Aorta (tissue), 5 donors: ENCODE results near the gene TMEM38B. TPM values are rescaled to one million over a fixed set of nuclear protein-coding genes. Genes with fewer than 3 reads are reported as not detected.
A peak's percentile ranks its signal among the peaks of the same experiment; 100 is the strongest.

ENCODE experiments used
- ATAC-seq: fragments of 200-7000 bp; cut with Tn5 transposase; one replicate; pipeline ENCODE4 v1.9.1; 2022; ENCODE audit warnings: moderate library complexity; ENCODE audit not compliant: low FRiP score
- DNase-seq, 2 donors: peaks; one replicate each; pipeline ENCODE4 v3.0.0-alpha.2; 2020
- H3K27ac ChIP-seq, 2 donors: one replicate each; pipeline ENCODE4 v1.5.1; 2013; ENCODE audit warnings: low read length in 2 of 2, mild to moderate bottlenecking in 2 of 2, moderate library complexity in 2 of 2, control low read depth in 1 of 2, inconsistent platforms in 1 of 2, low read depth in 1 of 2
- H3K27me3 ChIP-seq, 2 donors: one replicate each; pipeline ENCODE4 v1.6.1; 2013; ENCODE audit warnings: control low read depth in 1 of 2, low read length in 1 of 2, mild to moderate bottlenecking in 1 of 2, moderate library complexity in 1 of 2; ENCODE audit not compliant: insufficient read depth in 2 of 2, control insufficient read depth in 1 of 2
- H3K36me3 ChIP-seq, 2 donors: one replicate each; pipeline ENCODE4 v1.6.1; 2013; ENCODE audit warnings: control low read depth in 1 of 2, low read length in 1 of 2, mild to moderate bottlenecking in 1 of 2; ENCODE audit not compliant: insufficient read depth in 2 of 2, control insufficient read depth in 1 of 2
- H3K4me1 ChIP-seq, 2 donors: one replicate each; pipeline ENCODE4 v1.6.1; 2013; ENCODE audit warnings: low read length in 2 of 2, control low read depth in 1 of 2, mild to moderate bottlenecking in 1 of 2, moderate library complexity in 1 of 2; ENCODE audit not compliant: insufficient read depth in 2 of 2, control insufficient read depth in 1 of 2
- H3K4me3 ChIP-seq, 2 donors: one replicate each; pipeline ENCODE4 v1.5.1; 2013; ENCODE audit warnings: low read length in 2 of 2, control low read depth in 1 of 2, mild to moderate bottlenecking in 1 of 2
- H3K9me3 ChIP-seq: one replicate; pipeline ENCODE4 v1.6.1; 2013; ENCODE audit warnings: mild to moderate bottlenecking, low read length; ENCODE audit not compliant: control insufficient read depth
- WGBS, 2 donors: extraction: QIAGEN DNeasy Blood & Tissue Kit; methylation state at CpG; one replicate each; pipeline ENCODE4 v1.1.7; 2013; 5-methylcytosine and 5-hydroxymethylcytosine counted together
- intact Hi-C, 2 donors: fragments of 100-400 bp; cut with DNase I; formaldehyde crosslinking; loops; one replicate each; pipeline versions ENCODE4 v1.14.2 to v1.15.0; 2022
- long read RNA-seq, 2 donors: library from polyadenylated mRNA; unstranded; transcript quantifications; one replicate each; pipeline ENCODE4 v2.0.0, GENCODE V29; 2020 to 2021
- polyA plus RNA-seq, 2 donors: library from polyadenylated mRNA; stranded (reverse); fragments of 200-250 nt; gene quantifications; one replicate each; pipeline ENCODE4 v1.2.3, GENCODE V29; 2013
- total RNA-seq, 2 donors: library from RNA; stranded (reverse); fragmentation: NEBNext Ultra II Directional; extraction: Animal tissue kit (Norgen Biotek cat#: 25700); gene quantifications; one replicate each; pipeline ENCODE4 v1.2.1, GENCODE V29; 2021
- donor health status: healthy with polysubstance abuse.
- donor health status: Bipolar disorder and iron deficiency.
- donor health status: DM: no; HTN: no; CAD: no.
- donor health status: DM: no; HTN: no; CAD: no.
- donor health status: DM: yes; HTN: yes; CAD: no.

TMEM38B gene
- total RNA-seq (10 to 100 TPM in 1 of 2 donors, 1 to 10 TPM in 1; 9.8 to 10.5 TPM), polyA plus RNA-seq (1 to 10 TPM; 3.9 to 4.2 TPM)
- long read RNA-seq, donor 1, transcript TMEM38B-202 (6 exons, 3,525 nt), result major isoform, 20 of 36 reads
- long read RNA-seq, donor 1, partial matches to known transcripts, result 3 of 36 reads
- long read RNA-seq, donor 1, other reads (novel, unspliced or antisense), result 13 of 36 reads
- long read RNA-seq, donor 2, transcript TMEM38B-202 (6 exons, 3,525 nt), result major isoform, 5 of 7 reads
- long read RNA-seq, donor 2, partial matches to known transcripts, result 0 of 7 reads
- long read RNA-seq, donor 2, other reads (novel, unspliced or antisense), result 2 of 7 reads

- peak; percentile 96 for ATAC-seq
Measured at GRCh38 chr9:105694190-105694847, at the start of gene TMEM38B. Gene TMEM38B (plus strand): TSS chr9:105694541. CDS start chr9:105694661, 120 bp downstream.

GRCh38 chr9:105646879-105647594 lies 47.3 kb upstream of the TMEM38B start:
- Histone ChIP-seq H3K4me3 (no peak overlapping the region), H3K36me3 (peaks cover 0 to 2% of the 10 kb centered on the region in 2 donors), H3K4me1 (no peaks in the 10 kb centered on the region), H3K27ac (no peak overlapping the region), H3K27me3 (no peaks in the 10 kb centered on the region), H3K9me3 (peaks cover 3% of the 10 kb centered on the region)
- ATAC-seq (no peak), DNase-seq (no peak)
- WGBS, 2 donors, result 95 to 96% methylated on average over 7 of the region's 7 CpGs
- intact Hi-C loops, result no loop called here

More at GRCh38 chr9:105694190-105694847, at the start of gene TMEM38B:
- 0 to 1% methylated on average over 59 to 65 of the region's 65 CpGs for WGBS, 2 donors
- intact Hi-C loops, result loop anchor here in 1 of 2 donors (5.0 to 10.0 kb wide), 2 partner anchors 137 to 250 kb away; partner anchors contain the start of genes FKTN and FSD1L
- H3K4me3 ChIP-seq, result peak within 1 kb of the TSS; percentile 61 to 74
- no peaks in the 10 kb centered on the region for H3K4me1 ChIP-seq
- no peaks in the 10 kb centered on the region for H3K36me3 ChIP-seq
- H3K27me3 ChIP-seq, result no peaks in the 10 kb centered on the region
- peaks cover 1% of the 10 kb centered on the region for H3K9me3 ChIP-seq
- DNase-seq, result peak; percentile 85 to 93
- peak within 1 kb of the TSS in 1 of 2 donors; percentile 52 for H3K27ac ChIP-seq

GRCh38 chr9:105647595-105648349 lies 46.6 kb upstream of the TMEM38B start:
- peaks cover 3% of the 10 kb centered on the region for H3K9me3 ChIP-seq
- H3K36me3 ChIP-seq, result peaks cover 0 to 1% of the 10 kb centered on the region in 2 donors
- intact Hi-C loops, result no loop called here
- H3K27me3 ChIP-seq, result no peaks in the 10 kb centered on the region
- no peak overlapping the region for H3K27ac ChIP-seq
- H3K4me1 ChIP-seq, result no peaks in the 10 kb centered on the region
- DNase-seq (no peak), ATAC-seq (no peak)
- 80 to 82% methylated on average over 12 of the region's 12 CpGs for WGBS, 2 donors
- no peak overlapping the region for H3K4me3 ChIP-seq

- intact Hi-C loops, result no loop called here
- Histone ChIP-seq H3K27me3 (no peaks in the 10 kb centered on the region), H3K27ac (no peak overlapping the region), H3K4me3 (no peak overlapping the region), H3K4me1 (no peaks in the 10 kb centered on the region), H3K36me3 (no peaks in the 10 kb centered on the region), H3K9me3 (no peaks in the 10 kb centered on the region)
- ATAC-seq (no peak), DNase-seq (no peak)
- 86 to 91% methylated on average over 4 of the region's 4 CpGs for WGBS, 2 donors
Measured at GRCh38 chr9:105651806-105652205, 42.5 kb upstream of the TMEM38B start.

GRCh38 chr9:105656131-105656921 lies 38.0 kb upstream of the TMEM38B start:
- intact Hi-C loops, result no loop called here
- Histone ChIP-seq H3K4me1 (no peaks in the 10 kb centered on the region), H3K36me3 (no peaks in the 10 kb centered on the region), H3K27ac (no peak overlapping the region), H3K9me3 (no peaks in the 10 kb centered on the region), H3K4me3 (peak overlapping the region; percentile 8 to 28), H3K27me3 (no peaks in the 10 kb centered on the region)
- ATAC-seq, result peak; percentile 68
- peak in 1 of 2 donors; percentile 79 for DNase-seq
- WGBS, 2 donors, result 2% methylated on average over 63 to 75 of the region's 75 CpGs

GRCh38 chr9:105658351-105658750 lies 36.0 kb upstream of the TMEM38B start:
- ATAC-seq (no peak), DNase-seq (no peak)
- 89 to 92% methylated on average over 2 of the region's 2 CpGs for WGBS, 2 donors
- no peaks in the 10 kb centered on the region for H3K36me3 ChIP-seq
- H3K9me3 ChIP-seq, result no peaks in the 10 kb centered on the region
- no peak overlapping the region for H3K4me3 ChIP-seq
- H3K4me1 ChIP-seq, result no peaks in the 10 kb centered on the region
- no peak overlapping the region for H3K27ac ChIP-seq
- H3K27me3 ChIP-seq, result no peaks in the 10 kb centered on the region
- intact Hi-C loops, result no loop called here

GRCh38 chr9:105661011-105661410 lies 33.3 kb upstream of the TMEM38B start:
- intact Hi-C loops, result no loop called here
- Histone ChIP-seq H3K9me3 (no peaks in the 10 kb centered on the region), H3K4me1 (no peaks in the 10 kb centered on the region), H3K36me3 (no peaks in the 10 kb centered on the region), H3K4me3 (no peak overlapping the region), H3K27me3 (no peaks in the 10 kb centered on the region), H3K27ac (no peak overlapping the region)
- ATAC-seq (no peak), DNase-seq (no peak)
- WGBS, 2 donors, result 14 to 17% methylated on average over 4 of the region's 4 CpGs
